Measurements from ENCODE around the gene ARRB2. TPM values are rescaled to one million over a fixed set of nuclear protein-coding genes. Genes with fewer than 3 reads are reported as not detected.

ARRB2 gene
- total and polyA plus RNA-seq, 2 experiments from 2014 or later = 37.3 to 45.0 TPM

GRCh38 chr17:4663711-4664110, 46.7 kb upstream of the ARRB2 start:
- no peak overlapping the region for H3K27ac Mint-ChIP-seq
- H3K9me3 Mint-ChIP-seq = no peaks in the 10 kb centered on the region
- H3K79me2 ChIP-seq (replicated peaks; ENCODE audit: insufficient read depth) = no peaks in the 10 kb centered on the region
- H3K27me3 ChIP-seq (ENCODE audit: insufficient read depth) = no peaks in the 10 kb centered on the region
- H3K4me1 Mint-ChIP-seq = peaks cover 18% of the 10 kb centered on the region
- H3K36me3 Mint-ChIP-seq (ENCODE audit: low read depth) = no peaks in the 10 kb centered on the region
- no peaks in the 10 kb centered on the region for H3F3A ChIP-seq (replicated peaks; ENCODE audit: low read depth)
- H2AFZ ChIP-seq = no peak overlapping the region
- H3K27me3 Mint-ChIP-seq (ENCODE audit: insufficient read depth, low read depth, poor library complexity) = peaks cover 3% of the 10 kb centered on the region
- TF ChIP-seq EZH2 (IDR thresholded peaks at IDR 0.05; ENCODE audit: low read depth, unreplicated experiment) = no peak
- TF ChIP-seq POLR2AphosphoS5 (IDR thresholded peaks at IDR 0.05; ENCODE audit: low read depth) = no peak
- TF ChIP-seq CTCF (conservative IDR thresholded peaks at IDR 0.05; ENCODE audit: low read depth in 2 of 2) = no peak
- TF ChIP-seq NANOG (IDR thresholded peaks at IDR 0.05; ENCODE audit: borderline replicate concordance) = no peak
- TF ChIP-seq ZNF462 (CRISPR knock-in tag; IDR thresholded peaks at IDR 0.05) = no peak
- no peak for TF ChIP-seq EZH2phosphoT487 (IDR thresholded peaks at IDR 0.05; ENCODE audit: unreplicated experiment)
- no peak for TF ChIP-seq STAT1 (IDR thresholded peaks at IDR 0.05; ENCODE audit: unreplicated experiment)
- TF ChIP-seq REST (IDR thresholded peaks at IDR 0.05; ENCODE audit: unreplicated experiment) = no peak
- no peak for TF ChIP-seq ETS1 (IDR thresholded peaks at IDR 0.05)
- TF ChIP-seq ZNF114 (CRISPR knock-in tag; IDR thresholded peaks at IDR 0.05) = no peak
- H3K4me2 ChIP-seq = no peak overlapping the region
- no peak for ATAC-seq
- no peaks in the 10 kb centered on the region for H3K36me3 ChIP-seq (ENCODE audit: insufficient read depth)
- H3K27ac ChIP-seq (ENCODE audit: low read depth) = no peak overlapping the region
- no peaks in the 10 kb centered on the region for H3K9me2 ChIP-seq (ENCODE audit: insufficient read depth)
- H3K4me3 Mint-ChIP-seq = no peak overlapping the region
- 0 out of 2 replicates have a peak, but pooled peaks cover 5% of the 10 kb centered on the region for H4K20me1 ChIP-seq (replicated peaks; ENCODE audit: insufficient read depth)
- no peak for DNase-seq (ENCODE audit: low spot score)
- H3K4me1 ChIP-seq (ENCODE audit: insufficient read depth) = peaks cover 10% of the 10 kb centered on the region
- H3K4me3 ChIP-seq = no peak overlapping the region
